HepG2 (cell line): ENCODE data around the gene SAC3D1. TPM values are rescaled to one million over a fixed set of nuclear protein-coding genes. Genes with fewer than 3 reads are reported as not detected.
A peak's percentile ranks its signal among the peaks of the same experiment; 100 is the strongest.

ENCODE experiments used
- ATAC-seq: fragments of 200-7000 bp; cut with Tn5 transposase; 3 replicates; pipeline ENCODE4 v1.9.1; 2020; ENCODE audit warnings: mild to moderate bottlenecking, moderate library complexity
- BruUV-seq: library from RNA; stranded (reverse); fragments of 400-500 nt; replicated peaks from 2 replicates; lab custom pipeline; 2021; lab: Mats Ljungman, UMichigan
- CTCF ChIA-PET: fragments of 300-600 bp; formaldehyde crosslinking; extraction: SDS; loops from one replicate; lab custom pipeline; 2021; ENCODE audit warnings: low total read pairs, inconsistent platforms, low intra/inter-chr PET ratio; lab: Yijun Ruan, JAX
- POLR2A ChIA-PET: fragments of 350-600 bp; sonication (Branson Sonifier 250); formaldehyde crosslinking; loops from one replicate; lab custom pipeline; 2020; ENCODE audit warnings: antibody characterized with exemption, inconsistent platforms; lab: Yijun Ruan, JAX
- DNase-seq: peaks from one replicate; pipeline ENCODE4 v3.0.0-alpha.2; 2015; ENCODE audit warnings: low spot score
- FAIRE-seq: peaks from 3 replicates; lab custom pipeline; 2011; peaks lifted over from hg19 to GRCh38; lab: Jason Lieb, UNC
- H2AFZ ChIP-seq: one replicate; pipeline ENCODE4 v1.6.1; 2011; ENCODE audit warnings: low read length, inconsistent platforms
- H3K27ac ChIP-seq: fragments of 300-600 bp; 3 replicates; pipeline ENCODE4 v1.8.0; 2011; ENCODE audit warnings: mixed run types, mild to moderate bottlenecking, mixed read lengths, low read length, inconsistent platforms; ENCODE audit not compliant: insufficient read depth; ENCODE audit errors: extremely low read length
- H3K27me3 ChIP-seq, 2 experiments: fragments of 200-600 bp in 1 of 2; 2 replicates in 1 of 2; 3 replicates in 1 of 2; pipeline versions ENCODE4 v1.6.0 to v1.8.0; 2011; ENCODE audit warnings: low read length in 2 of 2, mild to moderate bottlenecking in 2 of 2, moderate library complexity in 2 of 2, inconsistent platforms in 1 of 2; ENCODE audit not compliant: insufficient read depth in 2 of 2, control insufficient read depth in 1 of 2
- H3K36me3 ChIP-seq, 2 experiments: fragments of 200-600 bp in 1 of 2; replicated peaks in 1 of 2; 2 replicates in 1 of 2; 3 replicates in 1 of 2; pipeline versions ENCODE4 v1.5.1 to v1.8.0; 2011; ENCODE audit warnings: low read length in 2 of 2, inconsistent platforms in 1 of 2; ENCODE audit not compliant: insufficient read depth in 2 of 2, control insufficient read depth in 1 of 2
- H3K4me1 ChIP-seq: 2 replicates; pipeline ENCODE4 v1.5.1; 2012; ENCODE audit warnings: low read length, inconsistent platforms; ENCODE audit not compliant: insufficient read depth
- H3K4me2 ChIP-seq: 2 replicates; pipeline ENCODE4 v1.6.0; 2011; ENCODE audit warnings: low read depth, low read length, inconsistent platforms
- H3K4me3 ChIP-seq, 3 experiments: fragments of 200-600 bp in 1 of 3; sonication (generic), shearing (Covaris generic) in 1 of 3; replicated peaks in 1 of 3; 2 replicates each; pipeline ENCODE4 v1.5.1; 2011 to 2016; ENCODE audit warnings: low read length in 3 of 3, inconsistent platforms in 2 of 3, low read depth in 2 of 3, mild to moderate bottlenecking in 2 of 3, control low read depth in 1 of 3, mixed read lengths in 1 of 3; ENCODE audit not compliant: insufficient read depth in 1 of 3
- H3K79me2 ChIP-seq: one replicate; pipeline ENCODE4 v1.6.1; 2011; ENCODE audit warnings: low read length, inconsistent platforms; ENCODE audit not compliant: insufficient read depth
- H3K9ac ChIP-seq: 2 replicates; pipeline ENCODE4 v1.6.0; 2011; ENCODE audit warnings: mild to moderate bottlenecking, low read depth, low read length, inconsistent platforms; ENCODE audit not compliant: insufficient read depth
- H3K9me3 ChIP-seq: 2 replicates; pipeline ENCODE4 v1.5.1; 2012; ENCODE audit warnings: mild to moderate bottlenecking, low read length
- H4K20me1 ChIP-seq: 2 replicates; pipeline ENCODE4 v1.6.0; 2011; ENCODE audit warnings: inconsistent platforms, mild to moderate bottlenecking, low read length, moderate library complexity; ENCODE audit not compliant: insufficient read depth
- CBX5 ChIP-seq: sonication (generic); formaldehyde crosslinking; IDR thresholded peaks from 2 replicates; pipeline ENCODE4 v1.4.0; 2020; ENCODE audit warnings: missing genetic modification reagents, borderline replicate concordance
- ZNF629 ChIP-seq: sonication (generic); formaldehyde crosslinking; conservative IDR thresholded peaks from 2 replicates; pipeline ENCODE4 v1.5.0; 2020; ENCODE audit warnings: missing genetic modification reagents
- WGBS: methylation state at CpG from one replicate; pipeline ENCODE4 v1.1.6; 2017; ENCODE audit warnings: low lambda C conversion rate; 5-methylcytosine and 5-hydroxymethylcytosine counted together
- in situ Hi-C: cut with HindIII; loops from 2 replicates; pipeline ENCODE4 v1.10.0; 2017; ENCODE audit warnings: low pct_unique_long_range_greater_than_20kb; ENCODE audit not compliant: extremely low pct_ligation_motif_present
- intact Hi-C: fragments of 100-400 bp; cut with micrococcal nuclease; formaldehyde crosslinking; loops from one replicate; pipeline ENCODE4 v1.10.0; 2022; ENCODE audit not compliant: unreplicated experiment
- polyA plus RNA-seq, 8 experiments: library from polyadenylated mRNA; depleted of rRNA in 3 of 8; stranded (reverse) in 7 of 8; unstranded in 1 of 8; fragments of >200 nt; fragmentation: Illumina TruSeq in 4 of 8; extraction: Trizol in 4 of 8; gene quantifications; 2 replicates each; pipeline versions ENCODE4 v1.2.1 to v1.2.3, GENCODE V29; 2011 to 2016; ENCODE audit warnings: low read depth in 4 of 8, missing spikeins in 1 of 8, mixed read lengths in 1 of 8; ENCODE audit not compliant: insufficient read depth in 1 of 8
- total RNA-seq, 5 experiments: library from RNA; depleted of rRNA; stranded (reverse); fragments of >200 nt; fragmentation: Illumina TruSeq; extraction: Trizol; gene quantifications; 2 replicates each; pipeline ENCODE4 v1.2.3, GENCODE V29; 2016; ENCODE audit warnings: low read depth in 1 of 5
- TF ChIP-seq, protein P1 (sequence below): sonication (generic); formaldehyde crosslinking; IDR thresholded peaks from 2 replicates; pipeline ENCODE4 v1.5.1; 2020; ENCODE audit warnings: mild to moderate bottlenecking, missing genetic modification reagents, moderate library complexity
- TF ChIP-seq, protein P2 (sequence below): sonication (generic); formaldehyde crosslinking; IDR thresholded peaks from 2 replicates; pipeline ENCODE4 v1.4.0; 2020; ENCODE audit warnings: missing genetic modification reagents
- TF ChIP-seq, protein P3 (sequence below): sonication (generic); formaldehyde crosslinking; IDR thresholded peaks from 2 replicates; pipeline ENCODE4 v1.4.0; 2020; ENCODE audit warnings: mild to moderate bottlenecking, missing genetic modification reagents

Gene SAC3D1
- total and polyA plus RNA-seq, 2 of the 13 experiments (the other 11 are each of a cell fraction or from before 2014, with no cell fraction given): 7.4 to 36.3 TPM

- no peaks in the 10 kb centered on the region for H3K9me3 ChIP-seq
- H3K36me3 ChIP-seq: peaks cover under 1 to 4% of the 10 kb centered on the region in 2 experiments; a peak in 3 of 5 replicates
- H3K4me2 ChIP-seq: peak overlapping the region; percentile 21; the same call in 1 of the 2 replicates
- H3K27ac ChIP-seq: no peak overlapping the region
- no peak for TF ChIP-seq CBX5 (CRISPR knock-in tag)
- peak; percentile 72 for TF ChIP-seq ZNF629
- TF ChIP-seq, protein P1, sequence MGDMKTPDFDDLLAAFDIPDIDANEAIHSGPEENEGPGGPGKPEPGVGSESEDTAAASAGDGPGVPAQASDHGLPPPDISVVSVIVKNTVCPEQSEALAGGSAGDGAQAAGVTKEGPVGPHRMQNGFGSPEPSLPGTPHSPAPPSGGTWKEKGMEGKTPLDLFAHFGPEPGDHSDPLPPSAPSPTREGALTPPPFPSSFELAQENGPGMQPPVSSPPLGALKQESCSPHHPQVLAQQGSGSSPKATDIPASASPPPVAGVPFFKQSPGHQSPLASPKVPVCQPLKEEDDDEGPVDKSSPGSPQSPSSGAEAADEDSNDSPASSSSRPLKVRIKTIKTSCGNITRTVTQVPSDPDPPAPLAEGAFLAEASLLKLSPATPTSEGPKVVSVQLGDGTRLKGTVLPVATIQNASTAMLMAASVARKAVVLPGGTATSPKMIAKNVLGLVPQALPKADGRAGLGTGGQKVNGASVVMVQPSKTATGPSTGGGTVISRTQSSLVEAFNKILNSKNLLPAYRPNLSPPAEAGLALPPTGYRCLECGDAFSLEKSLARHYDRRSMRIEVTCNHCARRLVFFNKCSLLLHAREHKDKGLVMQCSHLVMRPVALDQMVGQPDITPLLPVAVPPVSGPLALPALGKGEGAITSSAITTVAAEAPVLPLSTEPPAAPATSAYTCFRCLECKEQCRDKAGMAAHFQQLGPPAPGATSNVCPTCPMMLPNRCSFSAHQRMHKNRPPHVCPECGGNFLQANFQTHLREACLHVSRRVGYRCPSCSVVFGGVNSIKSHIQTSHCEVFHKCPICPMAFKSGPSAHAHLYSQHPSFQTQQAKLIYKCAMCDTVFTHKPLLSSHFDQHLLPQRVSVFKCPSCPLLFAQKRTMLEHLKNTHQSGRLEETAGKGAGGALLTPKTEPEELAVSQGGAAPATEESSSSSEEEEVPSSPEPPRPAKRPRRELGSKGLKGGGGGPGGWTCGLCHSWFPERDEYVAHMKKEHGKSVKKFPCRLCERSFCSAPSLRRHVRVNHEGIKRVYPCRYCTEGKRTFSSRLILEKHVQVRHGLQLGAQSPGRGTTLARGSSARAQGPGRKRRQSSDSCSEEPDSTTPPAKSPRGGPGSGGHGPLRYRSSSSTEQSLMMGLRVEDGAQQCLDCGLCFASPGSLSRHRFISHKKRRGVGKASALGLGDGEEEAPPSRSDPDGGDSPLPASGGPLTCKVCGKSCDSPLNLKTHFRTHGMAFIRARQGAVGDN (CRISPR knock-in tag): peak; percentile 44
- TF ChIP-seq, protein P2, sequence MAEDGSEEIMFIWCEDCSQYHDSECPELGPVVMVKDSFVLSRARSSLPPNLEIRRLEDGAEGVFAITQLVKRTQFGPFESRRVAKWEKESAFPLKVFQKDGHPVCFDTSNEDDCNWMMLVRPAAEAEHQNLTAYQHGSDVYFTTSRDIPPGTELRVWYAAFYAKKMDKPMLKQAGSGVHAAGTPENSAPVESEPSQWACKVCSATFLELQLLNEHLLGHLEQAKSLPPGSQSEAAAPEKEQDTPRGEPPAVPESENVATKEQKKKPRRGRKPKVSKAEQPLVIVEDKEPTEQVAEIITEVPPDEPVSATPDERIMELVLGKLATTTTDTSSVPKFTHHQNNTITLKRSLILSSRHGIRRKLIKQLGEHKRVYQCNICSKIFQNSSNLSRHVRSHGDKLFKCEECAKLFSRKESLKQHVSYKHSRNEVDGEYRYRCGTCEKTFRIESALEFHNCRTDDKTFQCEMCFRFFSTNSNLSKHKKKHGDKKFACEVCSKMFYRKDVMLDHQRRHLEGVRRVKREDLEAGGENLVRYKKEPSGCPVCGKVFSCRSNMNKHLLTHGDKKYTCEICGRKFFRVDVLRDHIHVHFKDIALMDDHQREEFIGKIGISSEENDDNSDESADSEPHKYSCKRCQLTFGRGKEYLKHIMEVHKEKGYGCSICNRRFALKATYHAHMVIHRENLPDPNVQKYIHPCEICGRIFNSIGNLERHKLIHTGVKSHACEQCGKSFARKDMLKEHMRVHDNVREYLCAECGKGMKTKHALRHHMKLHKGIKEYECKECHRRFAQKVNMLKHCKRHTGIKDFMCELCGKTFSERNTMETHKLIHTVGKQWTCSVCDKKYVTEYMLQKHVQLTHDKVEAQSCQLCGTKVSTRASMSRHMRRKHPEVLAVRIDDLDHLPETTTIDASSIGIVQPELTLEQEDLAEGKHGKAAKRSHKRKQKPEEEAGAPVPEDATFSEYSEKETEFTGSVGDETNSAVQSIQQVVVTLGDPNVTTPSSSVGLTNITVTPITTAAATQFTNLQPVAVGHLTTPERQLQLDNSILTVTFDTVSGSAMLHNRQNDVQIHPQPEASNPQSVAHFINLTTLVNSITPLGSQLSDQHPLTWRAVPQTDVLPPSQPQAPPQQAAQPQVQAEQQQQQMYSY (CRISPR knock-in tag): no peak
- TF ChIP-seq, protein P3, sequence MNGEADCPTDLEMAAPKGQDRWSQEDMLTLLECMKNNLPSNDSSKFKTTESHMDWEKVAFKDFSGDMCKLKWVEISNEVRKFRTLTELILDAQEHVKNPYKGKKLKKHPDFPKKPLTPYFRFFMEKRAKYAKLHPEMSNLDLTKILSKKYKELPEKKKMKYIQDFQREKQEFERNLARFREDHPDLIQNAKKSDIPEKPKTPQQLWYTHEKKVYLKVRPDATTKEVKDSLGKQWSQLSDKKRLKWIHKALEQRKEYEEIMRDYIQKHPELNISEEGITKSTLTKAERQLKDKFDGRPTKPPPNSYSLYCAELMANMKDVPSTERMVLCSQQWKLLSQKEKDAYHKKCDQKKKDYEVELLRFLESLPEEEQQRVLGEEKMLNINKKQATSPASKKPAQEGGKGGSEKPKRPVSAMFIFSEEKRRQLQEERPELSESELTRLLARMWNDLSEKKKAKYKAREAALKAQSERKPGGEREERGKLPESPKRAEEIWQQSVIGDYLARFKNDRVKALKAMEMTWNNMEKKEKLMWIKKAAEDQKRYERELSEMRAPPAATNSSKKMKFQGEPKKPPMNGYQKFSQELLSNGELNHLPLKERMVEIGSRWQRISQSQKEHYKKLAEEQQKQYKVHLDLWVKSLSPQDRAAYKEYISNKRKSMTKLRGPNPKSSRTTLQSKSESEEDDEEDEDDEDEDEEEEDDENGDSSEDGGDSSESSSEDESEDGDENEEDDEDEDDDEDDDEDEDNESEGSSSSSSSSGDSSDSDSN (CRISPR knock-in tag): 0 out of 2 replicates have a peak, but pooled peaks have one; percentile 15
- ChIA-PET POLR2A (interaction anchor here (0.6 to 1.7 kb wide), 6 partner anchors 14 to 63 kb away, joined by 3 to 6 read pairs (median 3); partner anchors contain the start of genes ARL2, NAALADL1, SAC3D1 and SYVN1), CTCF (no interaction called here)
- no peak overlapping the region for H3K4me3 ChIP-seq
- no peaks in the 10 kb centered on the region for H3K79me2 ChIP-seq
- H2AFZ ChIP-seq: no peak overlapping the region
- H3K27me3 ChIP-seq: no peaks in the 10 kb centered on the region
- FAIRE-seq (no peak), DNase-seq (no peak), ATAC-seq (peak; percentile 31)
- WGBS: 34% methylated on average over 4 of the region's 4 CpGs
- no peaks in the 10 kb centered on the region for H4K20me1 ChIP-seq
- no peak overlapping the region for H3K9ac ChIP-seq
- no TSS peak for BruUV-seq
- in situ Hi-C loops (no loop called here), intact Hi-C loops (no loop called here)
- H3K4me1 ChIP-seq: peaks cover 15% of the 10 kb centered on the region
Measured at GRCh38 chr11:65071907-65072630, 31.1 kb downstream of the SAC3D1 start.
